ENCODE results near the gene POC1A. TPM values are rescaled to one million over a fixed set of nuclear protein-coding genes. Genes with fewer than 3 reads are reported as not detected.

The POC1A gene
- total and polyA plus RNA-seq, 2 of the 4 experiments (the other 2 are of a cell fraction) = 10.6 to 11.5 TPM

- Histone ChIP-seq H3K56ac (ENCODE audit: extremely low read depth, insufficient read depth, low read length) (no peak overlapping the region), H2AK5ac (ENCODE audit: low read depth, low read length) (no peak overlapping the region), H3K27me3 (ENCODE audit: control insufficient read depth, insufficient read depth, low read length) (no peaks in the 10 kb centered on the region), H3K27ac (ENCODE audit: insufficient read depth, low read length) (no peak overlapping the region), H4K8ac (ENCODE audit: low read depth in 2 of 2, low read length in 2 of 2) (no peak overlapping the region), H2AK9ac (replicated peaks; ENCODE audit: low read depth, low read length, poor library complexity) (peak overlapping the region; percentile 78), H2BK5ac (ENCODE audit: low read depth, low read length, poor library complexity, severe bottlenecking) (no peak overlapping the region), H3K4ac (ENCODE audit: low read depth, low read length) (no peak overlapping the region), H2BK15ac (ENCODE audit: low read depth, low read length) (no peak overlapping the region), H2BK120ac (ENCODE audit: low read depth, low read length) (no peak overlapping the region), H3K36me3 (ENCODE audit: control insufficient read depth, insufficient read depth, low read length) (peaks cover 4% of the 10 kb centered on the region; the same call in 1 of the 2 replicates), H3K4me1 (ENCODE audit: control insufficient read depth, insufficient read depth, low read length) (peaks cover 3% of the 10 kb centered on the region; the same call in 1 of the 2 replicates), H3K23ac (ENCODE audit: low read depth, low read length) (no peak overlapping the region), H4K5ac (ENCODE audit: low read depth, low read length) (no peak overlapping the region; the same call in 1 of the 2 replicates), H3K9me1 (ENCODE audit: insufficient read depth, low read length) (peaks cover 3% of the 10 kb centered on the region; the same call in 1 of the 2 replicates), H3K4me3 (ENCODE audit: insufficient read depth, low read depth, low read length) (no peak overlapping the region), H2AFZ (replicated peaks; ENCODE audit: low read length, poor library complexity) (peak overlapping the region; percentile 58), H3K9ac (ENCODE audit: low read depth, low read length) (peak overlapping the region; percentile 14; the same call in 1 of the 2 replicates), H3K79me1 (ENCODE audit: low read depth in 1 of 2, low read length in 2 of 2) (no peaks in the 10 kb centered on the region), H4K91ac (ENCODE audit: insufficient read depth, low read depth, low read length) (no peak overlapping the region), H3K14ac (replicated peaks; ENCODE audit: low read depth, low read length) (no peak overlapping the region), H4K20me1 (ENCODE audit: insufficient read depth, low read length) (no peaks in the 10 kb centered on the region), H3K4me2 (ENCODE audit: low read depth, low read length) (no peak overlapping the region), H3K9me3 (ENCODE audit: control insufficient read depth, insufficient read depth, low read length) (no peaks in the 10 kb centered on the region), H2BK20ac (ENCODE audit: low read depth, low read length) (no peak overlapping the region), H3K18ac (ENCODE audit: low read depth, low read length) (no peak overlapping the region)
- WGBS, 2 experiments (ENCODE audit: extremely low coverage in 2 of 2, insufficient read length in 1 of 2) = no CpG with 5 or more reads among the region's 3 CpGs
- ChIA-PET CTCF (no interaction called here), POLR2A (ENCODE audit: unreplicated experiment) (no interaction called here)
- ATAC-seq (ENCODE audit: low read depth) (no peak), DNase-seq (no peak)
- TF ChIP-seq RCOR1 (IDR thresholded peaks at IDR 0.05; ENCODE audit: insufficient replicate concordance, low read length) = no peak
- no peak for TF ChIP-seq ELK1 (IDR thresholded peaks at IDR 0.05; ENCODE audit: borderline replicate concordance, low read depth, low read length)
- TF ChIP-seq FOS (IDR thresholded peaks at IDR 0.05; ENCODE audit: low read depth, low read length) = no peak
- TF ChIP-seq CEBPB (IDR thresholded peaks at IDR 0.05; ENCODE audit: low read depth, low read length) = no peak
- TF ChIP-seq RAD21 (IDR thresholded peaks at IDR 0.05; ENCODE audit: low read length) = no peak
- no peak for TF ChIP-seq NFE2L2 (IDR thresholded peaks at IDR 0.05; ENCODE audit: low read depth, low read length)
- no peak for TF ChIP-seq POLR2A (IDR thresholded peaks at IDR 0.05; ENCODE audit: low read depth, low read length)
- no peak for TF ChIP-seq USF2 (IDR thresholded peaks at IDR 0.05; ENCODE audit: low read depth, low read length)
- no peak for TF ChIP-seq BHLHE40 (IDR thresholded peaks at IDR 0.05; ENCODE audit: low read depth, low read length)
- dilution Hi-C loops (cut with HindIII; ENCODE audit: low sequenced_read_pairs, unreplicated experiment) = no loop called here
- intact Hi-C loops (cut with micrococcal nuclease) = no loop called here
- in situ Hi-C loops (cut with MboI; ENCODE audit: low sequenced_read_pairs) = no loop called here
- BruUV-seq (replicated peaks) = no TSS peak
These were observed 76.3 kb downstream of the POC1A start for GRCh38 chr3:52077925-52078324.

Data from IMR-90 (cell line).